Kasumi-1 (cell line): ENCODE measurements around the gene ST6GALNAC6.

Source experiments
- DNase-seq, 2 experiments: peaks; one replicate each; lab custom pipeline; 2025; lab: John Stamatoyannopoulos, UW

ST6GALNAC6 gene

DNA sequence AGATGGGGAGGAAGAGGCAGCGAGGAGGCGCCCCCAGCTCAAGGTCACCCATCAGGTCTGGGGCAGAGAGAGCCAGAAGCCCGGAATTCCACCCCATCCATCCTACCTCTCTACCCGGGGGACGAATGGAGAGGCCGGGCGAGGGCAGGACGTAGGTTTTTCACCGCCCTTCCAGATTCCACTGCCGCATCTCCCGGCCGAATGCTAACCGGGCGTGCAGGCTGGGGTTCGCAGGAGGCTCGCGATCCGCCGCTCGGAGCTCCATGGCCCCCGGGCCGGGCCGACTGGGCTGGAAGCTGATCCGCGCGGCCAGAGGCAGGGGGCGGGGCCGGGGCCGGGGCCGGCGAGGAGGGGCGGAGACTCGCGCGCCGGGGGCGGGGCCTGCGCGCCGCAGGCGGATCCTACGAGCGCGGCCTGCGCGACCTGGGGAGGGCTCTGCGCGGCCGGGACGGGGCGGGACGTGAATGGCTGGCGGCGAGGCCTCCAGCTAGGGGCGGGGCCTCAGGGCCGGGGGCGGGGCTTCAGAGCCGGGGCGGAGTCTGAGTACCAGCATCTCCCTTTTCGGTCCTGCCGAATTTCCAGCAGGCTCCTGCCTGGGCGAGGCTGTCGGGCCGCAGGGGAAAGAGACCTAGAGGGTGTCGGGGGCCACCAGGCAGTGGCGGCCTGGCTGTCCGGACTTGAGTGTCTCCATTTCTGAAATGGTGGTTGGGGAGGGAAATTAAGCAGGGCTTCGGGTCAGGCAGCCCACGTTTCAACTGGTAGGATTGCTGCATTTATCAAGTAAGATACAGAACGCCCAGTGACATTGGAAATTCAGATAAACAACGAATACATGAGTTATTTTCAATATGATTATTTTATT is 17.5 kb upstream of the ST6GALNAC6 start, which contains the start of gene ST6GALNAC4:
ST6GALNAC4 (minus strand) TSS at position 322 of the 862 bp plus-strand sequence. CDS start 622 bp downstream, outside the sequence.
- peak; percentile 75 to 84 for DNase-seq

DNA sequence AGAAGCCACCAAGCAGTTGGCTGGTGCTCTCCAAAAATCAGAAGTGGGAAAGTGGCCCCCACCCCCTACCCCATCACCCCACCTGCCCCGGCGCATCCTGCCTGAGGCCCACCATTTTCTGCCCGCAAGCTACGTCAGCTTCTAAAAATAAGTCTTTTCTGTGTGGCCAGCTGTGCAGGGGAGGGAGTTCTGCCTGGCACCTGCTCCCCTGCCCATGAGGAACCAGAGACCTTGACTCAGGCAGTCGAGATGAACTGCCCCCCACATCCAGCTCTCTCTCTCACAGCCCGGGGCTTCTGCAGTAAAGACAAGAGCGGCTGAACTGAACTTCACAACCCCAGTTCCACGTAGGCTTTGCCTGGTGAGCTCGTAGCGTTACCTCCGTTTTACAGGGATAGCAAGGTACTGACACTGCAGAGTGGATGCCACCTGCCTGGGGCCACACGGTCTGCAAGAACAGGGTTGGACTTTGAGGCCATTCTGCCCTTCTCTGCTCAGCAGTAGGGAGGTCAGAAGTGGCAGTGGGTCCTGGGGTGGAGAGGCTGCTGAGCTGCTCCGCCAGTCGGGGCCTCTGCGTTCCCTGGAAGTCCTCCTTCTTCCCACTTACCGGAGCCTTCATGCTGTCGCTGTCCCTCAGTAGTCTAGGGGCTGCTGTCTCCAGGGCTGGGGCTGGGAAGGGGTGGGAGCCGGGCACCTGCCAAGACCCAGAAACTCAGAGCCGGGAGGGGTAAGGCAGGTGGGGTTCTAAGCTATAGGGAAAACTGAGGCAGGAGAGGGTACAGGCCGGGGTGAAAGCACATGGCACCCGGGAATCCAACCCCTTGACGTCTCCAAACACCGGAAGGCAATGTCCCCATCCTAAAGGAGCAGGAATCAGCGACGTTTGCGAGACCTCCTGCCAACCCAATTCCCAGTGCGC is 16.7 kb upstream of the ST6GALNAC6 start:
- DNase-seq: no peak

DNA sequence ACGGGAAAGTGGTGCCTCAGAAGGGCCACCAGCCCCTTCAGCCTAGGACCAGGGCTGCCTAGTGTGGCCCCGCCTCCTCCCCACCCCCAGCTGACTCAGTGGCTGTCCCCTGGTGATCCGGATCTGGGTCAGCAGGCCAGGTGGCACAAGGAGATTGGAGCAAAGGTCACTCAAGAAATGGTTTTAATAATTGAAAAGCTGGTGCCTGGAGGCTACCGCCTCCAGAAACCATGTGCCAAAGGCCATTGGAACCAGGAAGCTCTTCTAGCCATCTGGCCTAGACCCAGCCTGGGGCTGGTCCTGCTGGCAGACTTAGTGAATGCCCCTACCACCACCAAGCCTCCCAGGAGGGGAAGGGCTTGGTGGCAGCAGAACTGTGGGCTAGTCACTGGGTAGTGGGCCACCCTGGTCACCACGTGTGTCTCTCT is 15.9 kb upstream of the ST6GALNAC6 start:
- no peak for DNase-seq

DNA sequence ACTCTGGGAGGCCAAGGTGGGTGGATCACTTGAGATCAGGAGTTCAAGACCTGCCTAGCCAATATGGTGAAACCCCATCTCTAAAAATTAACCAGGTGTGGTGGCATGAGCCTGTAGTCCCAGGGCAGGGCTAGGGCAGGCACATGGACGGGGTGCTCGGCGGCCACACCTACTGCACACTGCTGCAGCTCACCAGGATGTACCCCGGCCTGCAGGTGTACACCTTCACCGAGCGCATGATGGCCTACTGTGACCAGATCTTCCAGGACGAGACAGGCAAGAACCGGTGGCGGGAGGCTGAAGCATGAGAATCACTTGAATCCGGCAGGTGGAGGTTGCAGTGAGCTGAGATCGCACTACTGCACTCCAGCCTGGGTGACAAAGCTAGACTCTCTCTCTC is 14.3 kb upstream of the ST6GALNAC6 start:
- no peak for DNase-seq

DNA sequence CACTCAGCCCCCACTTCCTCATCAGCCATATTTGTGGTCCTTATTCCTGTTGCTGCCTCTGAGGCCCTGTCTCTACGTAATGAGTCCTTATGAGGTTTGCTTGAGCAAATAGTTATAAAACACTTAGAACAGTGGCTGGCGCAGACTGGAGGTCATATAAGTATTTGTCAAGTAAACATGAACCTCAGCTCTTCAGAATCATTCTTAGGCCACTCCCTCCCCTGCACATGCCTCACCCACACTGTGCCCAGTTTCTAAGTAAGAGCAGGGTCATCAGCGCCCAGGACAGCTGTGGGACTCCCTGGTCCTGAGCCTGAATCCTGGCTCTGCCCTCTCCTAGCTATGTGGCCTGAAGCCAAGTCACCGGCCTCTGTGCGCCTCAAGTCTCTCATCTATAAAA is 13.5 kb upstream of the ST6GALNAC6 start:
- no peak for DNase-seq

DNA sequence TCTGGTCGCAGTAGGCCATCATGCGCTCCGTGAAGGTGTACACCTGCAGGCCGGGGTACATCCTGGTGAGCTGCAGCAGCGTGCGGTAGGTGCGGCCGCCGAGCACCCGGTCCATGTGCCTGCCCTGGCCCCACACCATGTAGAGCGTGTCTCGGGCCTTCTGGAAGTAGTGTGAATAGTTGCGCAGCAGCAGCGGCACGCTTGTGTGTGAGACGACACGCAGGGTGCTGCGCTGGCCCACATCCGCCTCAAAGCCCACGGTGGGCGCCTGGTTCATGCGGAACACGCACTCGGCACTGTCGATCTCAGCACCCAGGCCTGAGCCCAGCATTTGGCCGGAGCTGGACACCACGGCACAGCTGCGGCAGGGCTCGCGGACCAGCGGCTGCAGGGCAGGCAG is 12.9 kb upstream of the ST6GALNAC6 start:
- no peak for DNase-seq

DNA sequence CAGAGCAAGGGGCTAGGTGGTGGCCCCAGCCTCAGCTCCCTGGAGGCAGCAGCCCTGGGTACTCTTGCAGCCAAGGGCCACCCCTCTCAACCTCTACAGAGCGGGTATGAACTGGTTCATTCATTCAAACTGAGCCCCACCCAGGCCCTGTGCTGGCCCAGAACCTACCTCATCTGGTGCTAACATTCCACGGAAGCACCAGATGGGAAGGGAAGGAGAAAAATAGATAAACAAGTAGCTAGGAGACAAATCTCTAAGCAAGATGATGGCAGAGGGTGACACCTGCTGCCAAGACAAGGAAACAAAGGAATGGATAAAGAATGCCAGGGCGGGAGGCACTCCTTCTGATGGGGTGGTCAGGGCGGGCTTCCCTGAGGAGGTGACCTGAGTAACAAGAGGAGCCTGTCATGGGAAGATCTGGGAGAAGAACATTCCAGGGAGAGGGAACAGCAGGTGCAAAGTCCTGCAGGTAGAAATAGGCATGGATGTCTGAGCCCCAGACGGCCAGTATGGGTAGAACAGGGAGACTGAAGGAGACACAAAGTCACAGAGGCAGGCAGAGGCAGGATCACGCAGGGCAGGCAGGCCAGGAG is 11.3 kb upstream of the ST6GALNAC6 start:
- DNase-seq: peak; percentile 26 to 31

DNA sequence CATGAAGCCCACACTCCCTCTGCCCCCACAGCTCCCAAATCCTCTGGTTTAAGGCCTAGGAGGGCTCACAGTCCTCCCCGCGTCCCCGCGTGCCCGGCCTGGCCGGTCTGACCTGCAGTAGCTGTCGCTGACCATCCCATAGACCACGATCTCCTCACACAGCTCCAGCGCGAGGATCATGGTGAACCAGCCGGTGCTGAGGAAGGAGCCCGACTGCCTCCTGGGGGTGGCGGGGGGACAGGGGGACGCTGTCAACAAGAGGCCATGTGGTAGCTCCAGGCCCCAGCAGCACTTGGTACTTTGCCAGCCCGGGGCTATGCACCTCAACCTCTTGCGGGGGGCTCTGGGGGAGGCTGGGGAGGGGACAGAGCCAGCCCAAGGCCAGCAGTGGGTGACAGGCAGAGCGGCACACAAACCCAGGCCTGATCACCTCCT is 10.5 kb upstream of the ST6GALNAC6 start:
- no peak for DNase-seq

DNA sequence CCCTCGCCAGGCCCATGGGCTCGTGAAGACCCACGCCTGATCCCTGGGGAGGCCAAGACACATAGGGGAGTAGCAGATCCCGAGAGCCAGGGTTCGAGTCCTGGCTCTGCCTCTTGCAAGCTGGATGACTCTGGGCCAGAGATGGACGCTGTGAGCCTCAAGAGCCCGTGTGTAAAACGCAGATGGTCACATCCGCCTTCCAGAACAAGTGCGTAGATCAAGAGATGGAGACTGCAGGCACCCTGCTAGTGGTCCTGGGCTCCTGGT is 9.2 kb upstream of the ST6GALNAC6 start:
- DNase-seq: no peak

DNA sequence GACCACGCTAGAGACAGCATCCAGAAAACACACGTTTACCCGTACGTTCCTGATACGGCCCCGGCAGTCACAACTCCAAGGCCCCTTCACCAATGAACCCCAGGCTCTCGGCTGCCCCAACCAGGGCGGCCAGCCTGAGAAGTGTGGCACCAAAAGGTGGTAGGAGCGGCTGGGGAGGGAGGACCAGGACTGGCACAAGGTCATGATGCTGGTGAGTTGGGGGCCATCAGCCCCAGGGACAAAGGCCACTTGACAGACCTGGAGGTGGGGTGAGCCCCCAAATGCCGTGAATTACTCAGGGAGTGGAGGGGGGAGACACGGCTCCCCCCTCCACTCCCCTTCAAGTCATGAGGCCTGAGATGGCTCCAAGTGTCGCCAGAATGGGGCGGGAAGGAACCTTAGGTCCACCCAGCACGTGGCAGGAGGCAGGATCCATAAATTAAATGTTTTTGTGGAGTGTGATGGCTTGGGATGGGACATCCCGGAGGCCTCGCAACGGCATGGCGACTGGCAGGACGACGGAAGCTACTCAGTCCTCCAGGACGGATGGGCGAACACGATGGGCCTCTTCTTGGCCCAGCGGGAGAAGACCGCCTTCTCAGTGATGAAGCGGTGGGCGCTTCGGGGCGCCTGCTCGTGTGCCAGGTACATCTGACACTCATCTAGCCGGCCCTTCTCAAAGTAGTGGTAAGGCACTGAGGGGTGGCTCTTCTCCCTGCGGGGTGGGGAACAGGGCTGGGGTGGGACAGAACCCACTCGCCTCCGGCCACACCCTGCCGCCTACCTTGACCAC is 8.7 kb upstream of the ST6GALNAC6 start:
- DNase-seq: no peak

DNA sequence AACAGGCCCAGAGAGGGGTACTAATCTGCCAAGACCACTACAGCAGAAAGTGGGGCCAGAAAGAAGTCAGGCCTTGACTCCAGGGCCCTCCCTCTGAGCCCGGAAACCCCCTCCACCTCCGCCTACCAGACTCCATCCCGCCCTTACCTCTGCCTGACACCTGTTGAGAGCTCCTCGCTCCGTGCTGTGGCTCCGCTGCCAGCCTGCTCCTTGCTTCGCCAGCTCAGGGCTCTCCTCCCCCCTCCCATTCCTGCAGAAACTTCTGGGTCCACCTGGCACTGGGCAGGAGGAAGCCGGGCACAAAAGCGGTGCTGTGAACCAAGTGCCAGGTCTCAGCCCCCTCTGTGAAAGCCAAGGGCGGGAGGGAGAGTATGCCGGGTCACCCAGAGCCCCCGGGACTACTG is 6.4 kb upstream of the ST6GALNAC6 start:
- DNase-seq: no peak

DNA sequence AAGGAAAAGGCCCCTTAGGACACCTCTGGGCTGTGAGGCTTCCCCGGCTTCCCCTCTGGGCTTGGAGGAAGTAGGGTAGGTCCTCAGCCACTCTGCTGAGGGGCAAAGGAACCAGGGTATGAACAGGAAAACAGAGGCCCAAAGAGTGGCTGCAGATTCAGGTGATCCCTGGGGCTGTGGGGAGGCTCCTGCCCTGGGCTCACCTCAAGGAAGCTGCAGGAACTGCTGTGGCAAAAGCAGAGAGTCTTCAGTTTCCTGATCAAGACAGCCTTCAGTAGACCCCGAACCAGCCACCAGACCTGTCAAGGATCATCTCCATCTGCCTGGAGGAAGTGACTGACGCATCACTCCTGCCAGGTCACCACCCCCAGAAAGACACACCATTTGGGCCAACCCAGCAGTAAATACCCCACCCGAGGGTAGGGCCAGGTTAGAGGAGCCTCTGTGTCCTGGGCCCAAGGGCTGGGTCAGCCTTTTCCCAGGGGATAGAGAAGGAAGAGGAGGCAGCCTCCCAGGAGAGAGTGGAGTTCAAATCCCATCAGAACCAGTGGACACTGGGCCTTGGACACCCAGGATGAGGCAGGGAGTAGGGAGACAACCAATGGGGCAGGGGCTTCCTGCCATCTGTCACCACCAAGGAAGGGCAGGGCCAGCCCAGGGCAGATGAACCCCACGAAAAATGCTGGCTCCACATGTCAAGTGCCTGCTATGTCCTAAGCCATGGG is 5.8 kb upstream of the ST6GALNAC6 start:
- peak; percentile 58 to 78 for DNase-seq

DNA sequence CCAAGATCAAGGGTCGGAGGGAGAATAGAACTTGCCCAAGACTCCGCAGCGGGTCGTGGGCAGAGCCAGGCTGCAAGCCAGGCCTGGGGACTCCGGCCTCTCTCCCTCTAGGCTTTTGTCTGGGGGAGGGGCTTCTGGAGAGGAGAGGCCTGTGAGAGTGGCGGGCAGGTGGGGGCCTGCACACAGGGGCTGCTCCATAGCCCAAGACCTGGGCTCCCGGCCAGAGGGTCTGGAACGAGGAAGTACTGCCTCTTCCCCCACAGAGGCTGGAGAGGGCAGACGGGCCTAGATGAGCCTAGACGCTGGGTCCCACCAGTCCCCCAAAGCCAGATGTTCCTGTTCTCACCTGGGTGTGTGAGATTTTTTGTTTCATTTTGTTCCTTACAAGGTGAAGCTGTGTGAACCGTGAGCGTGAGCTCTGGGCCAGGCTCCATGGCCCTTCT is 5.2 kb upstream of the ST6GALNAC6 start:
- peak; percentile 59 to 76 for DNase-seq

DNA sequence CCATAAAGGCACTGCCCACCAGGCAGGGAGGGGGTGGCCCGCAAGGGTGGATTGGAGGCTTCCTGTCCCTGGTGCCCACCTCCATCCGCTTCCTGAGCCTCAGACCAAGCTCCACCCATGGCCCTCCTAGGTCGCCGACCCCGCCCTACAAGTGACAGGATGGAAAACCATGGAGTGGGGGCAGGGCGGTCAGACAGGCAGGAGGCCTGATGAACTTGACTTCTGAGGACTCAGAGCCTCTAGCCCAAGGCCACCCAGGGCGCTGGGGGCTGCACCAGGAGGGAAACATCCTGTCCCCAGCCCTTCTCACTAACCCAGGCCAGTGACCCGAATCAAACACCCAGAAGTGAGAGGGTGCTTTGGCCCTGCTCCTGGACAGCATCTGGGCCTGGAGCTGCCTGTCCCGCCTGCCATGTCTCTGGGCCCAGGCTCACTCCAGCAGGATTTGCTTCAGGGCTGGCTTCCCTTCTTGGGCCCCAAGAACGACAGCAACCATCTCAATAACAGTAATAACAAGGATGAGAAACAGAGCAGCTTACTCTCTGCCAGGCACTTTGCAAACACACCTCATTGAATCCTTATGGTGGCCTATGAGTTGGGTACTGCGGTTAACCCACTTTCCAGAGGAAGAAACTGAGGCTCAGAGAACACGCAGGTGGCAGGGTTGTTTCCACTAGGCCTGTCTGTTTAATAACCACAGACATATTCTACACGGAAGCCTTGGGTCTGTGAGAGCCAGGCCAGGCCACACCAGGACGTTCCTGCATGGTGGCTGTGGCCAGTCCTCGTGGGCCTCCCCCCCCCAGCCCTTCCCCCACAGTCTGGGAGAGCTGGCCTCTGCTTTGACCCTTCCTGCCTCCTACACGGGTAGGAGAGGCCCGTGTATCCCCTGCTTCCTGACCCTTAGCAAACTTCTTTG is 4.4 kb upstream of the ST6GALNAC6 start:
- no peak for DNase-seq

DNA sequence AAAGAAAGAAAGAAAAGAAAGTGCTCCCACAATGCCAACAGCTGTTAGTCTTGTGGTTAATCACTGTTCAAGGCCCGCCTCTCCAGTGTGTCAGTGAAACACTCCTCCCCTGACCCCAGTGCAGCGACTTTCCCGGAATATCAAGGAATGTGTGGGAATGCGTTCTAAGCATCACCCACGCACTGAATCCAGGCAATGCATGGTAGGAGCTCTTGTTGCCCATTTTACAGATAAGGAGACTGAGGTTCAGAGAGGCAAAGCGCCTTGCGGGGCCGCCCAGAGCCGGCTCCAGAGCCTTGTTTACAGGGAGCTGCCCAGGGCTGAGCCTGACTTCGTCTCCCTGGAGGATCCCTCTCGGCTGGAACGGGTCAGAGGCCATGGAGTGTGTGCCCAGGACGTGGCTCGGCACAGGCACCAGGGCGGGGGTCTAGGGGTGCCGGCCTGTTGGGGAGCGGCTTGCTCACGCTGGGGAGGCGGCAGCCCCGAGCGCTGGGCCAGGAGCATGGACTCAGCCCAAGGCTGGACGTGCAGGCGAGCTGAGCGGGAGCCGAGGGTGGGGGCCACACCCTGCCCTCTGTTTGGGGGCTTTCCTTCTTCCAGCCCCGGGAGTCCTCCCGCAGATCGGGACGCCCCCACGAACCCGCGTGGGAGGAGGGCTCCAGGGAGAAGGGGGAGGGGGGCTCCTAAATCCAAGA is 823 bp downstream of the ST6GALNAC6 start:
- no peak for DNase-seq

DNA sequence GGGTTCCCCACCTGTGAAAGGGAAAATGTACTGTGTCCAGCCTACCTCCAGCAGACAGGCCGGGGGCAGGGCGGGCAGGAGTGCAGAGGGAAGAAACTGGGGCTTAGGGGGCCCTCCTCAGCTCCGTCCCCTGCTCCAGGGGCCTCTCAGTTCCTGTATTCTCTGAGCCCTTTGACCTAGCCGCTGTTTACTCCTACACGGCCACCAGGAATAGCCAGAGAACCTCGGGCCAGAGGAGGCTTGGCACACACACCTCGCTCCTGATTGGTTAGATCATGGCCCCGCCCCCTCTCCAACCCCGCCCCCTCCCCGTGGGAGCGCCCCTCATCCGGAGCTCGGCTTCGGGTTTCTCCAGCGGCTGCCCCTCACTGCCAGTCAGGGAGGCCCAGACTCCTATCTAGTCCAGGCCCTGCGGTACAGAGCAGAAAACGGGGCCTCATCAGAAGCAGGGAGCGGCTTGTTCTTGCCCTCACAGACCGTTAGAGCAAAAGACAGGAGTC is 2.2 kb downstream of the ST6GALNAC6 start:
- peak; percentile 74 to 75 for DNase-seq

DNA sequence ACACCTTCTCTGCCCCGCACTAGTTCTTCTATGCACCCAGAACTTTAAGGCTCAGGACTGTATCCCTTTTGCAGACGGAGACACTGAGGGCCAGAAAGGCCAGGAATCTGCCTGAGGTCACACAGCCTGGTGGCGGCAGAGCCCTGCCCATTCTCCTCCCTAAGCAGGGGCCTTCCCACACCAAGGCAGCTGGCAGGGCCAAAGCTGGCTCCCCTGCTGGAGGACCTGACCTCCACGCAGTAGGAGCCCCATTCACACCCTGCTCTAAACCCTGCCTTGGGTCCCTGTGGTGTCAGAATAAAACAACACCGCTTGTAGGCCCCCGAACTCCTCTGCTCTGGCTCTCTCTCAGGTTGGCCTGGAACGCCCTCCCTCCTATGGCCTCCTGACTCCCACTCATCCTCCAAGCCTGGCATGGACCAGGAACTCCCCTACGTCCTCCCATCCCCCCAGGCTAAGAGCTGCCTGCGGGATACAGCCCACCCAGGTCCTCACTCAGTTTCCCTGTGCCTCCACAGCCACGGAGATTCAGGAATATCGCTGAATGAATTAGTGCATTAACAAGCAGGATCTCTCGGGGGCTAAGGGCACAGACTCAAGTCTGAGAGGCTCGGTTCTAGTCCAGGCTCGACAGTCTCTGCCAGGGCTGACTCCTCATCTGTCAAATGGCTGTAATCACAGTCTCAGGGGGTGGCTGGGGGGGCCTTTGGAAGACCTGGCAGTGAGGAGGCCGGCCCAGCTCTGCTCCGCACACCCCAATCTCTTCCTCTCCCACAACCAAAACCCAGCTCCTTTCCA is 2.8 kb downstream of the ST6GALNAC6 start:
- no peak for DNase-seq

DNA sequence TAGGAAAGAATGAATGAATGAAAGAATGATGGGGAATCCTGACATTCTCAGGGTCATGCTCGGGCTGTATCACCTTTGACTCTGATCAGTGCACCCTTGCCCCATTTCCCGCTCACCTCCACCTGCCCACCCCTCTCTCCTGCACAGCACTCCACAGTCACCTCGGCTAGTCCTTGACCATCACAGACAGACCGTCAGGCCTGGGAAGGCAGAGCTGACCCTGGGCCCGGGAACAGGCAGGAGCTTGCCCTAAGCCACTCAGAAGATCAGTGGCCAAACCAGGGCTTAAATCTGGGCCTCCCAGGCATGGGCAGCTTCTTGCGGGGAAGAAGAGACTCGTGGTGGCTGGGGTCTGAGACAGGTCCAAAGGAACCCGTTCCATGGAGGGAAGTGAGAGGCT is 3.6 kb downstream of the ST6GALNAC6 start:
- DNase-seq: no peak
